GM19395 (cell line): ENCODE data around the gene RNU6-9.

ENCODE experiments used
- ATAC-seq: cut with Tn5 transposase; IDR thresholded peaks from one replicate; pipeline ENCODE4 v1.9.1; 2021; ENCODE audit warnings: mild to moderate bottlenecking, moderate library complexity; ENCODE audit not compliant: unreplicated experiment

RNU6-9 gene

GRCh38 chr19:931860-932647 lies 38.8 kb downstream of the RNU6-9 start:
- no peak for ATAC-seq

- no peak for ATAC-seq
Measured at GRCh38 chr19:932648-933552, 39.6 kb downstream of the RNU6-9 start.

- no peak for ATAC-seq
Measured at GRCh38 chr19:933553-933882, 40.2 kb downstream of the RNU6-9 start.

GRCh38 chr19:934197-934840 lies 41.0 kb downstream of the RNU6-9 start:
- no peak for ATAC-seq

GRCh38 chr19:934865-935479 lies 41.7 kb downstream of the RNU6-9 start:
- no peak for ATAC-seq

- no peak for ATAC-seq
Measured at GRCh38 chr19:936175-936546, 42.9 kb downstream of the RNU6-9 start.

- ATAC-seq, result no peak
Measured at GRCh38 chr19:937259-937694, 44.0 kb downstream of the RNU6-9 start.

- no peak for ATAC-seq
Measured at GRCh38 chr19:938233-938923, 45.1 kb downstream of the RNU6-9 start.

- no peak for ATAC-seq
Measured at GRCh38 chr19:939439-939838, 46.2 kb downstream of the RNU6-9 start.

GRCh38 chr19:939922-940321 lies 46.6 kb downstream of the RNU6-9 start:
- no peak for ATAC-seq

GRCh38 chr19:940591-941291 lies 47.5 kb downstream of the RNU6-9 start:
- no peak for ATAC-seq

GRCh38 chr19:941292-942132 lies 48.2 kb downstream of the RNU6-9 start:
- ATAC-seq, result no peak

GRCh38 chr19:942133-942645 lies 48.9 kb downstream of the RNU6-9 start:
- ATAC-seq, result no peak
